Naive thymus-derived CD4-positive, alpha-beta T cell (primary cell): ENCODE measurements around the gene CRYBA4. TPM values are rescaled to one million over a fixed set of nuclear protein-coding genes. Genes with fewer than 3 reads are reported as not detected.
A peak's percentile ranks its signal among the peaks of the same experiment; 100 is the strongest.

Source experiments
- ATAC-seq: fragments of 150-1000 bp; cut with Tn5 transposase; 2 replicates; pipeline ENCODE4 v1.10.0; 2021; ENCODE audit warnings: mild to moderate bottlenecking, moderate library complexity
- CTCF ChIA-PET: fragments of 350-600 bp; sonication (Branson Sonifier 250); formaldehyde crosslinking; loops from one replicate; lab custom pipeline; 2021; ENCODE audit warnings: antibody characterized with exemption; lab: Charles Lee
- POLR2A ChIA-PET: fragments of 350-600 bp; sonication (Branson Sonifier 250); formaldehyde crosslinking; loops from one replicate; lab custom pipeline; 2021; ENCODE audit warnings: antibody characterized with exemption, inconsistent platforms; lab: Charles Lee
- DNase-seq, 9 donors: peaks; one replicate each; pipeline versions ENCODE4 v3.0.0 to v3.0.0-alpha.2; 2020 to 2022; ENCODE audit warnings: mixed read lengths in 1 of 9
- H3K27ac ChIP-seq: one replicate; pipeline ENCODE4 v1.7.0; 2013; ENCODE audit warnings: mild to moderate bottlenecking, low read depth, low read length, moderate library complexity
- H3K27me3 ChIP-seq, 2 donors: one replicate each; pipeline ENCODE4 v1.7.0; 2013; ENCODE audit warnings: low read length in 2 of 2, mild to moderate bottlenecking in 2 of 2, moderate library complexity in 2 of 2; ENCODE audit not compliant: control insufficient read depth in 2 of 2, insufficient read depth in 2 of 2
- H3K36me3 ChIP-seq, 3 experiments: 1 replicate in 2 of 3; 2 replicates in 1 of 3; pipeline ENCODE4 v1.7.0; 2013; ENCODE audit warnings: low read length in 3 of 3, mild to moderate bottlenecking in 3 of 3, moderate library complexity in 1 of 3; ENCODE audit not compliant: insufficient read depth in 3 of 3, control insufficient read depth in 2 of 3
- H3K4me1 ChIP-seq, 2 donors: one replicate each; pipeline ENCODE4 v1.7.0; 2013; ENCODE audit warnings: low read length in 2 of 2, mild to moderate bottlenecking in 2 of 2, moderate library complexity in 1 of 2; ENCODE audit not compliant: control insufficient read depth in 2 of 2, insufficient read depth in 2 of 2
- H3K4me3 ChIP-seq: 2 replicates; pipeline ENCODE4 v1.7.0; 2013; ENCODE audit warnings: mild to moderate bottlenecking, low read length
- H3K9me3 ChIP-seq, 3 experiments: 1 replicate in 2 of 3; 2 replicates in 1 of 3; pipeline ENCODE4 v1.7.0; 2013; ENCODE audit warnings: low read length in 3 of 3; ENCODE audit not compliant: control insufficient read depth in 2 of 3
- H3K27ac Mint-ChIP-seq, 9 donors: one replicate each; pipeline ENCODE4 v1.8.0; 2020 to 2022; ENCODE audit warnings: mixed read lengths in 9 of 9, mild to moderate bottlenecking in 8 of 9, moderate library complexity in 5 of 9, inconsistent platforms in 2 of 9
- H3K27me3 Mint-ChIP-seq, 5 donors: one replicate each; pipeline ENCODE4 v1.8.0; 2021 to 2022; ENCODE audit warnings: mixed read lengths in 5 of 5, mild to moderate bottlenecking in 1 of 5
- H3K36me3 Mint-ChIP-seq, 5 donors: one replicate each; pipeline ENCODE4 v1.8.0; 2020 to 2022; ENCODE audit warnings: mixed read lengths in 5 of 5, mild to moderate bottlenecking in 3 of 5, inconsistent platforms in 1 of 5
- H3K4me1 Mint-ChIP-seq, 7 donors: one replicate each; pipeline ENCODE4 v1.8.0; 2020 to 2022; ENCODE audit warnings: mixed read lengths in 7 of 7, mild to moderate bottlenecking in 3 of 7, inconsistent platforms in 1 of 7
- H3K4me3 Mint-ChIP-seq, 10 donors: one replicate each; pipeline ENCODE4 v1.8.0; 2020 to 2022; ENCODE audit warnings: mild to moderate bottlenecking in 10 of 10, mixed read lengths in 10 of 10, moderate library complexity in 6 of 10, inconsistent platforms in 2 of 10
- H3K9me3 Mint-ChIP-seq, 11 donors: one replicate each; pipeline ENCODE4 v1.8.0; 2020 to 2022; ENCODE audit warnings: mixed read lengths in 11 of 11, mild to moderate bottlenecking in 4 of 11, inconsistent platforms in 1 of 11, moderate library complexity in 1 of 11
- intact Hi-C, 2 donors: fragments of 100-400 bp; cut with micrococcal nuclease; formaldehyde crosslinking; loops; one replicate each; pipeline ENCODE4 v1.15.1; 2023
- polyA plus RNA-seq, 2 donors: library from polyadenylated mRNA; unstranded; fragments of 300-500 nt; fragmentation: Illumina TruSeq; gene quantifications; one replicate each; pipeline ENCODE4 v1.2.3, GENCODE V29; 2021
- total RNA-seq, 6 experiments: library from RNA in 5 of 6; stranded (reverse) in 5 of 6; gene quantifications; 1 replicate in 5 of 6; 2 replicates in 1 of 6; pipeline ENCODE4 v1.2.3 and lab custom pipeline; 2021 to 2026

The CRYBA4 gene
- total and polyA plus RNA-seq, 7 experiments from 2014 or later = not detected

DNA sequence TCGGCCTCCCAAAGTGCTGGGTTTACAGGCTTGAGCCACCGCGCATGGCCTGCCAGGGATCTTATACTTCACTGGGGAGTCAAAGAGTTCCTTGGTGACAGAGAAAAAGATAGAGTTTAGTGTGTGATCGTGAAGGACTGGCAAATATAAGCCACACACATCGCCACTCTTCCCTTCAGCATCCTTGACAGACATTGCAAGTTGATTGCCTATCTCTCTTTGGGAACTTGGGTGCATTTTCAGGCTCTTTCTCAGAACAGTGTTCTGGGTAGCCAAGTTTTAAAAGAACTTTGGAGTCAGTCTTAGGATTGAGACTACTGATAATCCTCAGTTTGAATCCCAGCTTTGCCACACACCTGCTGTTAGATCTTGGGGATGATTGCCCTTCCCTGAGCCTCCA lies 55.5 kb downstream of the CRYBA4 start:
- Mint-ChIP-seq H3K27ac (peak overlapping the region in 7 of 9 donors; percentile 8 to 99 (median 62)), H3K27me3 (peaks cover 0 to 5% (median 0%) of the 10 kb centered on the region in 5 donors), H3K4me3 (peak overlapping the region in 3 of 10 donors; percentile 6 to 57 (median 29)), H3K36me3 (peaks cover 2 to 46% (median 21%) of the 10 kb centered on the region in 5 donors), H3K9me3 (peaks cover 0 to 4% (median 0%) of the 10 kb centered on the region in 11 donors), H3K4me1 (peaks cover 67 to 84% (median 78%) of the 10 kb centered on the region in 7 donors)
- ChIA-PET POLR2A (interaction anchor here (0.7 kb wide), 1 partner anchor 51 kb away, joined by 3 read pairs; no protein-coding TSS in a partner anchor), CTCF (interaction anchor here (2.0 kb wide), 1 partner anchor 15 kb away, joined by 5 read pairs; no protein-coding TSS in a partner anchor)
- peak overlapping the region; percentile 30 for H3K27ac ChIP-seq
- ATAC-seq (no peak), DNase-seq (no peak)
- H3K27me3 ChIP-seq = no peaks in the 10 kb centered on the region
- H3K4me3 ChIP-seq = no peak overlapping the region
- peaks cover 48 to 51% of the 10 kb centered on the region in 2 donors for H3K4me1 ChIP-seq
- no peaks in the 10 kb centered on the region for H3K9me3 ChIP-seq
- peaks cover 0 to 28% (median 4%) of the 10 kb centered on the region in 3 experiments for H3K36me3 ChIP-seq
- intact Hi-C loops = loop anchor here in 1 of 2 donors (10.0 kb wide), 2 partner anchors 1272 to 1768 kb away; no protein-coding TSS in a partner anchor

DNA sequence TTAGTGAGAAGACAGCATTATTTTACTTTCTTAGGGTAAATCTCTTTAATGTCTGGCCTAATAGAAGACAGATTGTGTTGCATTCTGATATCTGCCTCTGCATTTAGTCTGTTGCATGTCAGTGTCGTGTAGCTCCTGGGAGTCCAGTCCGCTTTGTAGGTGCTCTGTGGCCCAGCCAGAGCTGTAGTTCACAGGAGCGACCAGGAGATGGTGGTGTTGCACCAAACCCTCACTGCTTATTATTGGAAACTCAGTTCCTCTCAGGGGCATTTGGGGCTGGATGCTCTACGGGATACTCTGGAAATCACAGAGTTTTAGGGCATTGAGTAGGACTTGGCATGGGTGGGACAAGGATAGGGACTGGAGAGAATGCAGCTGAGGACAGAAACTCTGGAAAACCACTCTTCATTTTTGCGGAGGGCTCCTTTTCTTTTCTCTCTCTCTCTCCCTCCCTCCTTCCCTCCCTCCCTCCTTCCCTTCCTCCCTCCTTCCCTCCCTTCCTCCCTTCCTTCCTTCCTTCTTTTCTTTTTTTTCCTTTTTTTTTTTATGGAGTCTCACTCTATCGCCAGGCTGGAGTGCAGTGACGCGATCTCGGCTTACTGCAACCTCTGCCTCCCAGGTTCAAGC lies 57.4 kb downstream of the CRYBA4 start:
- H3K27ac Mint-ChIP-seq = peak overlapping the region; percentile 20 to 99 (median 79)
- H3K4me1 Mint-ChIP-seq = peaks cover 51 to 85% (median 74%) of the 10 kb centered on the region in 7 donors
- peaks cover 0 to 40% (median 4%) of the 10 kb centered on the region in 3 experiments for H3K36me3 ChIP-seq
- peaks cover 16 to 52% (median 37%) of the 10 kb centered on the region in 5 donors for H3K36me3 Mint-ChIP-seq
- POLR2A ChIA-PET = interaction anchor here (2.0 kb wide), 1 partner anchor 195 kb away, joined by 6 read pairs; the partner anchor contains the start of genes HPS4 and SRRD
- CTCF ChIA-PET = interaction anchor here (0.6 to 2.0 kb wide), 5 partner anchors 13 to 463 kb away, joined by 3 to 6 read pairs (median 5); no protein-coding TSS in a partner anchor
- H3K4me3 Mint-ChIP-seq = peak overlapping the region in 8 of 10 donors; percentile 42 to 66 (median 56)
- H3K4me3 ChIP-seq = no peak overlapping the region
- DNase-seq (peak; percentile 26 to 71 (median 50)), ATAC-seq (peak; percentile 93)
- intact Hi-C loops = loop anchor here in 1 of 2 donors (2.0 to 10.0 kb wide), 3 partner anchors 1274 to 1766 kb away; no protein-coding TSS in a partner anchor
- H3K27me3 Mint-ChIP-seq = no peaks in the 10 kb centered on the region
- peaks cover 37 to 47% of the 10 kb centered on the region in 2 donors for H3K4me1 ChIP-seq
- peak overlapping the region; percentile 5 for H3K27ac ChIP-seq
- H3K9me3 ChIP-seq = no peaks in the 10 kb centered on the region
- no peaks in the 10 kb centered on the region for H3K9me3 Mint-ChIP-seq
- H3K27me3 ChIP-seq = no peaks in the 10 kb centered on the region

Other genes starting within 250 kb of the CRYBA4 start
- 10 to 100 TPM in 1 of 5 experiments, 1 to 10 TPM in 4; 1.8 to 18.1 (median 2.7) TPM for gene ASPHD2, start 192.7 kb upstream of the CRYBA4 start, total RNA-seq
- 1 to 10 TPM; 1.5 to 3.2 TPM for gene ASPHD2, start 192.7 kb upstream of the CRYBA4 start, polyA plus RNA-seq
- gene HPS4, start 138.2 kb upstream of the CRYBA4 start, total RNA-seq = 10 to 100 TPM; 45.5 to 64.3 (median 59.1) TPM
- 10 to 100 TPM; 21.5 to 23.9 TPM for gene HPS4, start 138.2 kb upstream of the CRYBA4 start, polyA plus RNA-seq
- gene SRRD, start 138.1 kb upstream of the CRYBA4 start, total RNA-seq = 10 to 100 TPM; 18.9 to 22.8 (median 20.1) TPM
- 10 to 100 TPM; 23.4 to 29.0 TPM for gene SRRD, start 138.1 kb upstream of the CRYBA4 start, polyA plus RNA-seq
- 100 to 1,000 TPM in 1 of 5 experiments, 10 to 100 TPM in 4; 63.6 to 107 (median 72.9) TPM for gene TFIP11, start 109.5 kb upstream of the CRYBA4 start, total RNA-seq
- gene TFIP11, start 109.5 kb upstream of the CRYBA4 start, polyA plus RNA-seq = 10 to 100 TPM; 25.8 to 45.8 TPM
- 10 to 100 TPM; 16.7 to 44.8 (median 20.6) TPM for gene TPST2, start 31.8 kb upstream of the CRYBA4 start, total RNA-seq
- 10 to 100 TPM; 14.4 to 30.5 TPM for gene TPST2, start 31.8 kb upstream of the CRYBA4 start, polyA plus RNA-seq
- gene CRYBB1, start 3.9 kb upstream of the CRYBA4 start, total RNA-seq = not detected
- gene CRYBB1, start 3.9 kb upstream of the CRYBA4 start, polyA plus RNA-seq = not detected
- gene MIAT, start 35.6 kb downstream of the CRYBA4 start, total RNA-seq = 100 to 1,000 TPM in 1 of 5 experiments, 10 to 100 TPM in 4; 10.5 to 156 (median 48.7) TPM
- gene MIAT, start 35.6 kb downstream of the CRYBA4 start, polyA plus RNA-seq = under 1 TPM; 0.05 to 0.13 TPM